Thyroid gland (tissue), 4 donors: ENCODE measurements around the gene TBC1D2. TPM values are rescaled to one million over a fixed set of nuclear protein-coding genes. Genes with fewer than 3 reads are reported as not detected.
"Not testable (repeated sequence)": the region's sequence is repeated elsewhere in the genome, so short reads cannot be mapped to it uniquely, and the experiment has no call there.

Experiments used
- DNase-seq, 2 donors: peaks; one replicate each; pipeline ENCODE4 v3.0.0-alpha.2; 2019
- H3K27ac ChIP-seq, 3 donors: fragments of 200-600 bp; sonication (generic); 1 replicate in 2 of 3; 2 replicates in 1 of 3; pipeline ENCODE4 v1.5.1; 2016 to 2019; ENCODE audit warnings: mild to moderate bottlenecking in 1 of 3, moderate library complexity in 1 of 3
- H3K27me3 ChIP-seq: fragments of 200-600 bp; sonication (generic); one replicate; pipeline ENCODE4 v1.5.1; 2019
- H3K36me3 ChIP-seq, 2 donors: fragments of 200-600 bp; sonication (generic); one replicate each; pipeline ENCODE4 v1.5.1; 2016 to 2019
- H3K4me1 ChIP-seq, 2 donors: fragments of 200-600 bp; sonication (generic); one replicate each; pipeline ENCODE4 v1.5.1; 2017 to 2019
- H3K4me3 ChIP-seq, 3 donors: fragments of 200-600 bp; sonication (generic); replicated peaks in 1 of 3; 1 replicate in 2 of 3; 2 replicates in 1 of 3; pipeline ENCODE4 v1.5.1; 2016; ENCODE audit warnings: mild to moderate bottlenecking in 1 of 3
- H3K9me3 ChIP-seq: fragments of 200-600 bp; sonication (generic); one replicate; pipeline ENCODE4 v1.5.1; 2017
- POLR2A ChIP-seq, 2 donors: fragments of 450-650 bp; IDR thresholded peaks; one replicate each; pipeline ENCODE4 v1.6.1; 2017; ENCODE audit warnings: antibody characterized with exemption in 2 of 2, mild to moderate bottlenecking in 2 of 2, moderate library complexity in 1 of 2
- WGBS, 2 donors: methylation state at CpG; one replicate each; pipeline ENCODE4 v1.1.5; 2017; 5-methylcytosine and 5-hydroxymethylcytosine counted together
- intact Hi-C: fragments of 100-400 bp; cut with DNase I; formaldehyde crosslinking; loops from one replicate; pipeline ENCODE4 v1.15.1; 2023
- total RNA-seq, 4 donors: library from RNA; depleted of rRNA; stranded (reverse); fragments of >200 nt; gene quantifications; one replicate each; pipeline ENCODE4 v1.2.3, GENCODE V29; 2016
- TF ChIP-seq, protein P1 (sequence below), 6 experiments: fragments of 200-600 bp in 3 of 6; fragments of 450-650 bp in 3 of 6; sonication (generic) in 3 of 6; IDR thresholded peaks; one replicate each; pipeline ENCODE4 v1.5.1; 2016 to 2019; ENCODE audit warnings: antibody characterized with exemption in 6 of 6, mild to moderate bottlenecking in 2 of 6, inconsistent platforms in 1 of 6, moderate library complexity in 1 of 6

The TBC1D2 gene
- total RNA-seq, 4 donors from 2014 or later, result 12.9 to 20.9 (median 18.3) TPM

DNA sequence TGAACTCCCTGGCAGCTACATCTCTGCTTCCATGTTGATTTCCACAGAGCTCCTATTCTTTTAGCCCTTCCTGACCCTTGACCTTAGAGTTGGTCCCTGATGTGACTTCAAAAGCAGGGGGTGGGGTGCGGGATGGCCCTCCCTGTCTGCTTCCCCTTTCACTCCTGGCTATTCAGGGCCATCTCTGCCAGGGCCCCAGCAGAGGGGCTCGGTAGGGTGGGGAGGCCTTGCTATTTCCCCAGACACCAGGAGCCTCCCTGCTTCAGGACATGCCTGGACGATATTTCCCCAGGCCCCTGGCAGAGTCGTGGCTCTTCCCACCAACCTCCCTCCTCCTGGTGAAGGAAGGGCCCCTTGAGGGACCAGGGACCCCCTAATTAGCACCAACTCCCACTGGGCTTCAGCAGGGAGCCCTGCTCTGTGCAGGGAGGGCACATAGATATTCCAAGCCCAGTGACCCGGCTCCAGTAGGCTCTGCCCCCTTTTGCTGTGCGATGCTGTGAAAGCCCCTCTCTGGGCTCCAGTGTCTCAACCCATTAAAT lies 80.3 kb downstream of the TBC1D2 start:
- intact Hi-C loops, result no loop called here
- Histone ChIP-seq H3K27ac (no peak overlapping the region), H3K27me3 (no peaks in the 10 kb centered on the region), H3K9me3 (no peaks in the 10 kb centered on the region), H3K36me3 (no peaks in the 10 kb centered on the region), H3K4me3 (no peak overlapping the region), H3K4me1 (no peaks in the 10 kb centered on the region)
- TF ChIP-seq, protein P1, sequence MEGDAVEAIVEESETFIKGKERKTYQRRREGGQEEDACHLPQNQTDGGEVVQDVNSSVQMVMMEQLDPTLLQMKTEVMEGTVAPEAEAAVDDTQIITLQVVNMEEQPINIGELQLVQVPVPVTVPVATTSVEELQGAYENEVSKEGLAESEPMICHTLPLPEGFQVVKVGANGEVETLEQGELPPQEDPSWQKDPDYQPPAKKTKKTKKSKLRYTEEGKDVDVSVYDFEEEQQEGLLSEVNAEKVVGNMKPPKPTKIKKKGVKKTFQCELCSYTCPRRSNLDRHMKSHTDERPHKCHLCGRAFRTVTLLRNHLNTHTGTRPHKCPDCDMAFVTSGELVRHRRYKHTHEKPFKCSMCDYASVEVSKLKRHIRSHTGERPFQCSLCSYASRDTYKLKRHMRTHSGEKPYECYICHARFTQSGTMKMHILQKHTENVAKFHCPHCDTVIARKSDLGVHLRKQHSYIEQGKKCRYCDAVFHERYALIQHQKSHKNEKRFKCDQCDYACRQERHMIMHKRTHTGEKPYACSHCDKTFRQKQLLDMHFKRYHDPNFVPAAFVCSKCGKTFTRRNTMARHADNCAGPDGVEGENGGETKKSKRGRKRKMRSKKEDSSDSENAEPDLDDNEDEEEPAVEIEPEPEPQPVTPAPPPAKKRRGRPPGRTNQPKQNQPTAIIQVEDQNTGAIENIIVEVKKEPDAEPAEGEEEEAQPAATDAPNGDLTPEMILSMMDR (IDR thresholded peaks at IDR 0.05), result no peak
- no peak for TF ChIP-seq POLR2A (IDR thresholded peaks at IDR 0.05)
- no peak for DNase-seq
- 52 to 74% methylated on average over 5 to 6 of the region's 6 CpGs for WGBS, 2 donors

DNA sequence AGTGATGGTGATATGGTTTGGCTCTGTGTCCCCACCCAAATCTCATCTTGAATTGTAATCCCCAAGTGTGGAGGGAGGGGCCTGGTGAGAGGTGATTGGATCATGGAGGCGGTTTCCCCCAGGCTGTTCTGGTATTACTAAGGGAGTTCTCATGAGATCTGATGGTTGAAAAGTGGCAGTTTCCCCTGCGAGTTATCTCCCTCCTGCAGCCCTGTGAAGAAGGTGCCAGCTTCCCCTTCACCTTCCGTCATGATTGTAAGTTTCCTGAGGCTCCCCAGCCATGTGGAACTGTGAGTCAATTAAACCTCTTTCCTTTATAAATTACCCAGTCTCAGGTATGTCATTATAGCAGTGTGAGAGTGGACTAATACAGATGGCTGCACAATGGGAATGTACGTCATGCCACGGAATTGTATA lies 80.9 kb downstream of the TBC1D2 start:
- H3K36me3 ChIP-seq, H3K4me3 ChIP-seq, H3K9me3 ChIP-seq, H3K27me3 ChIP-seq, DNase-seq, intact Hi-C loops, H3K27ac ChIP-seq, H3K4me1 ChIP-seq: not testable (repeated sequence)
- WGBS, 2 donors, result 74 to 75% methylated on average over 5 of the region's 5 CpGs

GRCh38 chr9:98173181-98173580 lies 82.3 kb downstream of the TBC1D2 start:
- Histone ChIP-seq H3K4me3 (no peak overlapping the region), H3K9me3 (no peaks in the 10 kb centered on the region), H3K4me1 (no peaks in the 10 kb centered on the region), H3K36me3 (no peaks in the 10 kb centered on the region), H3K27ac (no peak overlapping the region), H3K27me3 (no peaks in the 10 kb centered on the region)
- TF ChIP-seq, protein P1 (IDR thresholded peaks at IDR 0.05), result no peak
- TF ChIP-seq POLR2A (IDR thresholded peaks at IDR 0.05), result no peak
- intact Hi-C loops, result no loop called here
- 84 to 85% methylated on average over 10 to 16 of the region's 16 CpGs for WGBS, 2 donors
- DNase-seq, result no peak

DNA sequence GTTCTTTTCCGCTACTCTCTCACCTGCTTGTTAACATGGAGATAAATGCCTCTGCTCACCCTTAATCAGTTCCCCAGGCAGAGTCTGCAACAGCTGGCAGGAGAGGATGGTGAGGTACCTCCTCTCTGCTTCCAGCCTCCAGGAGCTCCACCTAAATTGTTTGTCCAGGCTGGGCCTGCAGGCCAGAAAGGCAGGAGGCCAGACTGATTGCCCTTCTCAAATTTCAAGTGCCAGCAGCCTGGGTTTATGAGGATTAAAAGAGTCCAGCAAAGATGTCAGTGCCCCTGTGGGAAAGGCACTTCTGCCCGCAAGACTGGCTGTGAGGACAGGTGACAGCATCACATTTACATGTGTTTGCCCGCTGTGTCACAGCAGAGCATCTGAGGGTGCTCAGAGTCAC lies 82.8 kb downstream of the TBC1D2 start:
- Histone ChIP-seq H3K4me1 (no peaks in the 10 kb centered on the region), H3K27ac (no peak overlapping the region), H3K36me3 (no peaks in the 10 kb centered on the region), H3K4me3 (no peak overlapping the region), H3K27me3 (no peaks in the 10 kb centered on the region), H3K9me3 (no peaks in the 10 kb centered on the region)
- WGBS, 2 donors, result 62 to 73% methylated on average over 3 of the region's 3 CpGs
- DNase-seq, result peak; percentile 47 to 52
- intact Hi-C loops, result no loop called here
- TF ChIP-seq, protein P1 (IDR thresholded peaks at IDR 0.05), result no peak
- TF ChIP-seq POLR2A (IDR thresholded peaks at IDR 0.05), result no peak

DNA sequence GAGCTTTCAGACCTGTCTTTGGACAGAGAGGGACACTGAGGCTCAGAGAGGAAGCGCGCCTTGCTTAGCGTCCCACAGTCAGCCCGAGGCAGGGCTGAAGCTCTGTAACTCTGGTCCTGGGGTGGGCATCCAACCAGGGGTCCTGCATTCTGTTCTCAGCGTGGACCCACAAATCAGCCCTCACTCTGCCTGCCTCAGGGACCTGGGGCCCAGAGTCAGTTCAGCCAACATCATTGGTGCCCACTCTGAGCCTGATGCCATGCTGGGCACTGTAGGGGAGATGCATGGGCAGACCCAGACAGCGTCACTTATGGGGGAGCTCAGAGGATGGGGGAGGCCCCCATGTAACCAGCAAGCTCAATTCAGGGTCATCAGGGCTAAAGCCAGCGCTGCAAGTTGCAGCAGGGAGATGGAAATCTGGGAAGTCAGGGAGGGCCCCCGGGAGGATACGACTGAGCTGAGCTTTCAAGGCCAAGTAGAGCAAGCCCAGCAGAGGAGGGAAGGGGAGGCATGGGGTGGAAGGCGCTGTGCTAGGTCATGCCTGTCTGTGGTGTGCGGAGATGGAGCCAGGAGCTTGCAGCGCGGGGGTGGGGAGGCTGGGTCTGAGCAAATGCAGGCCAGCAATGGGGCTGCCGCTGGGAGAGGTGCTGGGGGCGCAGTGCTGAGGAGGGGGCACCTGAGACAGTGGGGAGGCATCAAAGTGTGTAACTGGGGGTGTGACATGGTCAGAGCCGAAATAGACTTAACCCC lies 84.1 kb downstream of the TBC1D2 start:
- no peak overlapping the region for H3K4me3 ChIP-seq
- no peaks in the 10 kb centered on the region for H3K9me3 ChIP-seq
- no peak for TF ChIP-seq POLR2A (IDR thresholded peaks at IDR 0.05)
- TF ChIP-seq, protein P1 (IDR thresholded peaks at IDR 0.05), result no peak
- no peak overlapping the region for H3K27ac ChIP-seq
- no peak for DNase-seq
- WGBS, 2 donors, result 72 to 77% methylated on average over 11 to 12 of the region's 16 CpGs
- H3K36me3 ChIP-seq, result no peaks in the 10 kb centered on the region
- intact Hi-C loops, result no loop called here
- H3K27me3 ChIP-seq, result no peaks in the 10 kb centered on the region
- H3K4me1 ChIP-seq, result no peaks in the 10 kb centered on the region
